Endothelial cell of umbilical vein (primary cell): ENCODE results near the gene DCDC2B. TPM values are rescaled to one million over a fixed set of nuclear protein-coding genes. Genes with fewer than 3 reads are reported as not detected.
A peak's percentile ranks its signal among the peaks of the same experiment; 100 is the strongest.

Experiments used
- BruUV-seq: library from RNA; stranded (reverse); fragments of 400-500 nt; replicated peaks from 2 replicates; lab custom pipeline; 2021; lab: Mats Ljungman, UMichigan
- CTCF ChIA-PET: fragments of 300-600, 350-600 bp; sonication (Branson Sonifier 250); formaldehyde crosslinking; loops from one replicate; lab custom pipeline; 2021; ENCODE audit warnings: antibody characterized with exemption, inconsistent platforms; lab: Charles Lee
- POLR2A ChIA-PET: fragments of 300-600, 350-600 bp; sonication (Branson Sonifier 250); formaldehyde crosslinking; loops from one replicate; lab custom pipeline; 2021; ENCODE audit warnings: antibody characterized with exemption, inconsistent platforms; lab: Charles Lee
- DNase-seq: peaks from one replicate; pipeline ENCODE4 v3.0.0-alpha.2; 2011; ENCODE audit warnings: low read depth, low spot score
- FAIRE-seq: peaks from 2 replicates; lab custom pipeline; 2011; peaks lifted over from hg19 to GRCh38; lab: Jason Lieb, UNC
- H2AFZ ChIP-seq: 2 replicates; pipeline ENCODE4 v1.6.0; 2012; ENCODE audit warnings: low read depth, low read length, control low read depth, inconsistent platforms
- H3K27ac ChIP-seq: 2 replicates; pipeline ENCODE4 v1.5.1; 2011; ENCODE audit warnings: low read depth, mild to moderate bottlenecking, control low read depth, low read length, moderate library complexity; ENCODE audit not compliant: insufficient read depth
- H3K27me3 ChIP-seq, 2 experiments: 2 replicates each; pipeline versions ENCODE4 v1.6.0 to v1.6.1; 2011; ENCODE audit warnings: low read length in 2 of 2, mixed read lengths in 1 of 2; ENCODE audit not compliant: control insufficient read depth in 2 of 2, insufficient read depth in 2 of 2
- H3K36me3 ChIP-seq, 2 experiments: 2 replicates in 1 of 2; 3 replicates in 1 of 2; pipeline ENCODE4 v1.5.1; 2011; ENCODE audit warnings: low read length in 2 of 2, mild to moderate bottlenecking in 1 of 2, moderate library complexity in 1 of 2; ENCODE audit not compliant: control insufficient read depth in 2 of 2, insufficient read depth in 2 of 2; ENCODE audit errors: extremely low read depth in 1 of 2
- H3K4me1 ChIP-seq: 3 replicates; pipeline ENCODE4 v1.5.1; 2011; ENCODE audit warnings: mild to moderate bottlenecking, low read length; ENCODE audit not compliant: control insufficient read depth, insufficient read depth; ENCODE audit errors: extremely low read depth
- H3K4me2 ChIP-seq: 2 replicates; pipeline ENCODE4 v1.6.1; 2011; ENCODE audit warnings: low read length, control low read depth, mixed read lengths; ENCODE audit not compliant: insufficient read depth
- H3K4me3 ChIP-seq, 3 experiments: fragments of 200-600 bp in 1 of 3; sonication (generic), shearing (Covaris generic) in 1 of 3; replicated peaks in 1 of 3; 2 replicates each; pipeline ENCODE4 v1.5.1; 2011 to 2016; ENCODE audit warnings: control low read depth in 3 of 3, low read length in 3 of 3, mild to moderate bottlenecking in 2 of 3, inconsistent platforms in 1 of 3, low read depth in 1 of 3, moderate library complexity in 1 of 3; ENCODE audit not compliant: insufficient read depth in 1 of 3
- H3K79me2 ChIP-seq: 2 replicates; pipeline ENCODE4 v1.6.0; 2012; ENCODE audit warnings: low read length, inconsistent platforms; ENCODE audit not compliant: control insufficient read depth, insufficient read depth
- H3K9ac ChIP-seq: replicated peaks from 2 replicates; pipeline ENCODE3; 2011; ENCODE audit warnings: low read length, control low read depth; ENCODE audit not compliant: insufficient read depth; ENCODE audit errors: extremely low read depth
- H3K9me1 ChIP-seq: replicated peaks from 3 replicates; pipeline ENCODE4 v1.6.0; 2011; ENCODE audit warnings: mild to moderate bottlenecking, low read length; ENCODE audit not compliant: control insufficient read depth, insufficient read depth; ENCODE audit errors: extremely low read depth
- H3K9me3 ChIP-seq: replicated peaks from 2 replicates; pipeline ENCODE4 v1.5.1; 2012; ENCODE audit warnings: low read length, inconsistent platforms; ENCODE audit not compliant: control insufficient read depth, insufficient read depth
- H4K20me1 ChIP-seq: replicated peaks from 2 replicates; pipeline ENCODE3; 2011; ENCODE audit warnings: mild to moderate bottlenecking, low read length; ENCODE audit not compliant: control insufficient read depth, insufficient read depth; ENCODE audit errors: extremely low read depth
- dilution Hi-C: fragments of 300-500 bp; cut with MboI; formaldehyde crosslinking; loops from one replicate; pipeline ENCODE4 v1.15.0; 2019; ENCODE audit warnings: low sequenced_read_pairs; ENCODE audit not compliant: extremely low pct_ligation_motif_present
- intact Hi-C: fragments of 100-400 bp; cut with micrococcal nuclease; formaldehyde crosslinking; loops from one replicate; pipeline ENCODE4 v1.10.0; 2022
- polyA plus RNA-seq, 4 experiments: library from polyadenylated mRNA; depleted of rRNA in 3 of 4; stranded (reverse) in 3 of 4; unstranded in 1 of 4; fragments of >200 nt; gene quantifications; 2 replicates each; pipeline versions ENCODE4 v1.2.1 to v1.2.3, GENCODE V29; 2011 to 2012; ENCODE audit warnings: missing spikeins in 1 of 4
- total RNA-seq: library from RNA; stranded (reverse); gene quantifications from 2 replicates; pipeline ENCODE4 v1.2.3, GENCODE V29; 2021
- TF ChIP-seq, protein P1 (sequence below), 2 donors: IDR thresholded peaks; 1 replicate in 1 of 2; 2 replicates in 1 of 2; pipeline ENCODE4 v1.5.1; 2011; ENCODE audit warnings: low read length in 2 of 2, mild to moderate bottlenecking in 2 of 2, moderate library complexity in 2 of 2, control low read depth in 1 of 2, inconsistent platforms in 1 of 2, low read depth in 1 of 2; ENCODE audit not compliant: insufficient read depth in 1 of 2; ENCODE audit errors: extremely low read depth in 1 of 2

DCDC2B gene
- total and polyA plus RNA-seq, 2 donors (not counting 3 experiments of a cell fraction or from before 2014, with no cell fraction given) = not detected

DNA sequence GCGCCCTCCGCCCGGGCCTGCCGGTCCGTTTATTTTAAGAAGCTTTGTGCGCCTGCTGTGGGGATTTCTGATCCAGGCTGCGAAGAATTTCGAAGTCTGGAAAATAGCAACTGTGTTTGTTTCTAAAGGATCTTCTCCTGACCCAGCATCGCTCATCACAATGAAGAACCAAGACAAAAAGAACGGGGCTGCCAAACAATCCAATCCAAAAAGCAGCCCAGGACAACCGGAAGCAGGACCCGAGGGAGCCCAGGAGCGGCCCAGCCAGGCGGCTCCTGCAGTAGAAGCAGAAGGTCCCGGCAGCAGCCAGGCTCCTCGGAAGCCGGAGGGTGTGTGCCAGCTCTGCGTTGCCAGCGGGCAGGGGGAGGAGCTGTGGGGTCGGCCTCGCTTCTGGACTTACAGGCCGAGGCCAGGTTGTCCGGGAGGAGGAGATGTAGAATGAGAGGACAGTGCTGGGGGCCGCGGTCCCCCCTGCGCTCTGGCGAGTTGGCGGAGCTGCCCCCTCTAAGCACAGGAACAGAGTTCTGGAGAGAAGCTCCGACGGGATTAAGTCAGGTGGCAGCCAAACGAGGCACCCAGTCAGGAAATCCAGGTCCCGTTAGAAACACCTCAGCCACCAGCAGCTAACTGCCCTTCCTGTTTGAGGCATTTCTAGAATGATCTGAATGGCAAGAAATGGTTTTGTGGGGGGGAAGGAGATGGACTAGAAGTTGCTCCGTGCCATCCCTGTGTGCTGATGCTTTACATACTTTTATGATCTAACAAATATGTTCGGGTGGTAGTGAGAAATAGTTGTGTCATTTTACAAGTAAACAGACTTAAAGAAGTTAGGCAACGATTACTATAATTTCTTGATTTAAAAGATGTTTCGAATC is 28.5 kb upstream of the DCDC2B start:
- peak; percentile 71 for FAIRE-seq
- dilution Hi-C loops = no loop called here

More for the DNA sequence above, 28.5 kb upstream of the DCDC2B start:
- intact Hi-C loops = loop anchor here (1.0 to 2.0 kb wide), 2 partner anchors 20 to 108 kb away; partner anchors contain the start of genes CCDC28B and TMEM39B
- Histone ChIP-seq H3K27ac (peak overlapping the region; percentile 88), H4K20me1 (no peaks in the 10 kb centered on the region), H3K36me3 (peaks cover 10 to 12% of the 10 kb centered on the region in 2 experiments), H3K9me1 (no peaks in the 10 kb centered on the region), H3K27me3 (no peaks in the 10 kb centered on the region), H3K9ac (peak overlapping the region; percentile 95), H3K9me3 (no peaks in the 10 kb centered on the region), H3K4me2 (peak overlapping the region; percentile 96), H3K4me3 (peak overlapping the region; percentile 53 to 90 (median 89)), H3K4me1 (peaks cover 22% of the 10 kb centered on the region), H3K79me2 (peaks cover 45% of the 10 kb centered on the region), H2AFZ (peak overlapping the region; percentile 34)
- ChIA-PET CTCF (interaction anchor here (1.1 to 2.3 kb wide), 3 partner anchors 36 to 105 kb away, joined by 4 to 13 read pairs (median 6); partner anchors contain the start of gene KPNA6), POLR2A (interaction anchor here (0.6 to 2.5 kb wide), 4 partner anchors 14 to 72 kb away, joined by 3 to 9 read pairs (median 4); partner anchors contain the start of genes CCDC28B and KPNA6)
- no peak for DNase-seq
- TF ChIP-seq, protein P1, sequence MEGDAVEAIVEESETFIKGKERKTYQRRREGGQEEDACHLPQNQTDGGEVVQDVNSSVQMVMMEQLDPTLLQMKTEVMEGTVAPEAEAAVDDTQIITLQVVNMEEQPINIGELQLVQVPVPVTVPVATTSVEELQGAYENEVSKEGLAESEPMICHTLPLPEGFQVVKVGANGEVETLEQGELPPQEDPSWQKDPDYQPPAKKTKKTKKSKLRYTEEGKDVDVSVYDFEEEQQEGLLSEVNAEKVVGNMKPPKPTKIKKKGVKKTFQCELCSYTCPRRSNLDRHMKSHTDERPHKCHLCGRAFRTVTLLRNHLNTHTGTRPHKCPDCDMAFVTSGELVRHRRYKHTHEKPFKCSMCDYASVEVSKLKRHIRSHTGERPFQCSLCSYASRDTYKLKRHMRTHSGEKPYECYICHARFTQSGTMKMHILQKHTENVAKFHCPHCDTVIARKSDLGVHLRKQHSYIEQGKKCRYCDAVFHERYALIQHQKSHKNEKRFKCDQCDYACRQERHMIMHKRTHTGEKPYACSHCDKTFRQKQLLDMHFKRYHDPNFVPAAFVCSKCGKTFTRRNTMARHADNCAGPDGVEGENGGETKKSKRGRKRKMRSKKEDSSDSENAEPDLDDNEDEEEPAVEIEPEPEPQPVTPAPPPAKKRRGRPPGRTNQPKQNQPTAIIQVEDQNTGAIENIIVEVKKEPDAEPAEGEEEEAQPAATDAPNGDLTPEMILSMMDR (IDR thresholded peaks at IDR 0.05; ENCODE audit: extremely low read depth in 1 of 2, insufficient read depth in 1 of 2, low read depth in 1 of 2, low read length in 2 of 2) = no peak
- BruUV-seq = TSS peak; percentile 36
